ENCODE measurements around the gene SLC34A1. TPM values are rescaled to one million over a fixed set of nuclear protein-coding genes. Genes with fewer than 3 reads are reported as not detected.

The SLC34A1 gene
- total and polyA plus RNA-seq, 2 of the 13 experiments (the other 11 are each of a cell fraction or from before 2014, with no cell fraction given), result 0.03 to 0.20 TPM

DNA sequence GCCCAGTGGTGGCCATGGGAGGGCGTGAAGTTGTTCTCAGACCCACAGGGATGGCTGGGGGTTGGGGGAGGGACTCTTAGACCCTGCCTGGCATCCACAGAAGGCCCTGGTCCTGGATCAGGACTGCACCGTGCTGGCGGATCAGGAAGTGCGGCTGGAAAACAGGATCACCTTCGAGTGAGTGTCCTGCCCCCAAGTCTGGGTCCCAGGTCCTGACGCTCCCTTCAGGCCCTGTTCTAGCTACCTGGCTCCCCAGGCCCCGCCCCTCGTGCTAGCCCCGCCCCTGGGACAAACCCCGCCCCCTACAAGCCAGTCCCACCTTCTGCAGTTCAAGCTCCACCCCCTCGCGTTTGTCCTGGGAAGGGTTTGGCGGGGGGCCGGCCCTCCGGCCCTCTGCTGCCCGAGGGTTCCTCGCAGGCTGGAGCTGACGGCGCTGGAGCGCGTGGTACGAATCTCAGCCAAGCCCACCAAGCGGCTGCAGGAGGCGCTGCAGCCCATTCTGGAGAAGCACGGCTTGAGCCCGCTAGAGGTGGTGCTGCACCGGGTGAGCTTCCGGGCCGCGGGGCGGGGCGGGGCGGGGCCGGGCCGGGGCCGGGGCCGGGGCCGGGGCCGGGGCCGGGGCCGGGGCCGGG, 13.6 kb upstream of the SLC34A1 start (continued):
- TF ChIP-seq KDM1A (CRISPR knock-in tag; IDR thresholded peaks at IDR 0.05), result no peak
- no peak for TF ChIP-seq NAIF1 (CRISPR knock-in tag; IDR thresholded peaks at IDR 0.05; ENCODE audit: borderline replicate concordance)
- no peak for TF ChIP-seq TBX3 (IDR thresholded peaks at IDR 0.05; ENCODE audit: borderline replicate concordance)
- peak; percentile 65 for TF ChIP-seq HDAC1 (CRISPR knock-in tag; IDR thresholded peaks at IDR 0.05)
- peak; percentile 69; the same call in 1 of the 2 replicates for TF ChIP-seq IRF2 (CRISPR knock-in tag; IDR thresholded peaks at IDR 0.05)
- TF ChIP-seq, protein P1, sequence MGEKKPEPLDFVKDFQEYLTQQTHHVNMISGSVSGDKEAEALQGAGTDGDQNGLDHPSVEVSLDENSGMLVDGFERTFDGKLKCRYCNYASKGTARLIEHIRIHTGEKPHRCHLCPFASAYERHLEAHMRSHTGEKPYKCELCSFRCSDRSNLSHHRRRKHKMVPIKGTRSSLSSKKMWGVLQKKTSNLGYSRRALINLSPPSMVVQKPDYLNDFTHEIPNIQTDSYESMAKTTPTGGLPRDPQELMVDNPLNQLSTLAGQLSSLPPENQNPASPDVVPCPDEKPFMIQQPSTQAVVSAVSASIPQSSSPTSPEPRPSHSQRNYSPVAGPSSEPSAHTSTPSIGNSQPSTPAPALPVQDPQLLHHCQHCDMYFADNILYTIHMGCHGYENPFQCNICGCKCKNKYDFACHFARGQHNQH (CRISPR knock-in tag; IDR thresholded peaks at IDR 0.05), result peak; percentile 61; the same call in 1 of the 2 replicates
- no peak for TF ChIP-seq KAT2B (IDR thresholded peaks at IDR 0.05; ENCODE audit: borderline replicate concordance, low read depth, low read length)
- no peak for TF ChIP-seq PTBP1 (IDR thresholded peaks at IDR 0.05; ENCODE audit: low read depth, low read length, poor library complexity, severe bottlenecking)
- no peak for TF ChIP-seq ZNF367 (CRISPR knock-in tag; IDR thresholded peaks at IDR 0.05; ENCODE audit: borderline replicate concordance)
- TF ChIP-seq, protein P2, sequence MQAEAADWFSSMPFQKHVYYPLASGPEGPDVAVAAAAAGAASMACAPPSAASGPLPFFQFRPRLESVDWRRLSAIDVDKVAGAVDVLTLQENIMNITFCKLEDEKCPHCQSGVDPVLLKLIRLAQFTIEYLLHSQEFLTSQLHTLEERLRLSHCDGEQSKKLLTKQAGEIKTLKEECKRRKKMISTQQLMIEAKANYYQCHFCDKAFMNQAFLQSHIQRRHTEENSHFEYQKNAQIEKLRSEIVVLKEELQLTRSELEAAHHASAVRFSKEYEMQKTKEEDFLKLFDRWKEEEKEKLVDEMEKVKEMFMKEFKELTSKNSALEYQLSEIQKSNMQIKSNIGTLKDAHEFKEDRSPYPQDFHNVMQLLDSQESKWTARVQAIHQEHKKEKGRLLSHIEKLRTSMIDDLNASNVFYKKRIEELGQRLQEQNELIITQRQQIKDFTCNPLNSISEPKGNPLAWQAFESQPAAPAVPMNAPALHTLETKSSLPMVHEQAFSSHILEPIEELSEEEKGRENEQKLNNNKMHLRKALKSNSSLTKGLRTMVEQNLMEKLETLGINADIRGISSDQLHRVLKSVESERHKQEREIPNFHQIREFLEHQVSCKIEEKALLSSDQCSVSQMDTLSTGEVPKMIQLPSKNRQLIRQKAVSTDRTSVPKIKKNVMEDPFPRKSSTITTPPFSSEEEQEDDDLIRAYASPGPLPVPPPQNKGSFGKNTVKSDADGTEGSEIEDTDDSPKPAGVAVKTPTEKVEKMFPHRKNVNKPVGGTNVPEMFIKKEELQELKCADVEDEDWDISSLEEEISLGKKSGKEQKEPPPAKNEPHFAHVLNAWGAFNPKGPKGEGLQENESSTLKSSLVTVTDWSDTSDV (CRISPR knock-in tag; IDR thresholded peaks at IDR 0.05), result no peak
- no peak for TF ChIP-seq ZNF10 (CRISPR knock-in tag; IDR thresholded peaks at IDR 0.05; ENCODE audit: borderline replicate concordance, low read depth)
- no peak for TF ChIP-seq KDM5B (CRISPR knock-in tag; IDR thresholded peaks at IDR 0.05; ENCODE audit: borderline replicate concordance)
- TF ChIP-seq, protein P3, sequence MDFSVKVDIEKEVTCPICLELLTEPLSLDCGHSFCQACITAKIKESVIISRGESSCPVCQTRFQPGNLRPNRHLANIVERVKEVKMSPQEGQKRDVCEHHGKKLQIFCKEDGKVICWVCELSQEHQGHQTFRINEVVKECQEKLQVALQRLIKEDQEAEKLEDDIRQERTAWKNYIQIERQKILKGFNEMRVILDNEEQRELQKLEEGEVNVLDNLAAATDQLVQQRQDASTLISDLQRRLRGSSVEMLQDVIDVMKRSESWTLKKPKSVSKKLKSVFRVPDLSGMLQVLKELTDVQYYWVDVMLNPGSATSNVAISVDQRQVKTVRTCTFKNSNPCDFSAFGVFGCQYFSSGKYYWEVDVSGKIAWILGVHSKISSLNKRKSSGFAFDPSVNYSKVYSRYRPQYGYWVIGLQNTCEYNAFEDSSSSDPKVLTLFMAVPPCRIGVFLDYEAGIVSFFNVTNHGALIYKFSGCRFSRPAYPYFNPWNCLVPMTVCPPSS (IDR thresholded peaks at IDR 0.05), result no peak
- no peak for TF ChIP-seq PRMT3 (CRISPR knock-in tag; IDR thresholded peaks at IDR 0.05; ENCODE audit: borderline replicate concordance, low read depth)
- no peak for TF ChIP-seq CCAR2 (optimal IDR thresholded peaks at IDR 0.05; ENCODE audit: low read depth, low read length)
- no peak for TF ChIP-seq NR2F1 (CRISPR knock-in tag; IDR thresholded peaks at IDR 0.05)
- no peak for TF ChIP-seq ZNF292 (CRISPR knock-in tag; IDR thresholded peaks at IDR 0.05; ENCODE audit: borderline replicate concordance, low read depth)
- TF ChIP-seq ZNF605 (CRISPR knock-in tag; IDR thresholded peaks at IDR 0.05), result no peak; the same call in 1 of the 2 replicates
- TF ChIP-seq, protein P4, sequence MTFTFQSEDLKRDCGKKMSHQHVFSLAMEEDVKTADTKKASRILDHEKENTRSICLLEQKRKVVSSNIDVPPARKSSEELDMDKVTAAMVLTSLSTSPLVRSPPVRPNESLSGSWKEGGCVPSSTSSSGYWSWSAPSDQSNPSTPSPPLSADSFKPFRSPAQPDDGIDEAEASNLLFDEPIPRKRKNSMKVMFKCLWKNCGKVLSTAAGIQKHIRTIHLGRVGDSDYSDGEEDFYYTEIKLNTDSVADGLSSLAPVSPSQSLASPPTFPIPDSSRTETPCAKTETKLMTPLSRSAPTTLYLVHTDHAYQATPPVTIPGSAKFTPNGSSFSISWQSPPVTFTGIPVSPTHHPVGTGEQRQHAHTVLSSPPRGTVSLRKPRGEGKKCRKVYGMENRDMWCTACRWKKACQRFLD (CRISPR knock-in tag; IDR thresholded peaks at IDR 0.05; ENCODE audit: borderline replicate concordance), result no peak
- peak; percentile 76; the same call in 1 of the 2 replicates for TF ChIP-seq HOXA3 (CRISPR knock-in tag; IDR thresholded peaks at IDR 0.05)
- TF ChIP-seq, protein P5, sequence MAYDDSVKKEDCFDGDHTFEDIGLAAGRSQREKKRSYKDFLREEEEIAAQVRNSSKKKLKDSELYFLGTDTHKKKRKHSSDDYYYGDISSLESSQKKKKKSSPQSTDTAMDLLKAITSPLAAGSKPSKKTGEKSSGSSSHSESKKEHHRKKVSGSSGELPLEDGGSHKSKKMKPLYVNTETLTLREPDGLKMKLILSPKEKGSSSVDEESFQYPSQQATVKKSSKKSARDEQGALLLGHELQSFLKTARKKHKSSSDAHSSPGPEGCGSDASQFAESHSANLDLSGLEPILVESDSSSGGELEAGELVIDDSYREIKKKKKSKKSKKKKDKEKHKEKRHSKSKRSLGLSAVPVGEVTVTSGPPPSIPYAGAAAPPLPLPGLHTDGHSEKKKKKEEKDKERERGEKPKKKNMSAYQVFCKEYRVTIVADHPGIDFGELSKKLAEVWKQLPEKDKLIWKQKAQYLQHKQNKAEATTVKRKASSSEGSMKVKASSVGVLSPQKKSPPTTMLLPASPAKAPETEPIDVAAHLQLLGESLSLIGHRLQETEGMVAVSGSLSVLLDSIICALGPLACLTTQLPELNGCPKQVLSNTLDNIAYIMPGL (CRISPR knock-in tag; IDR thresholded peaks at IDR 0.05; ENCODE audit: borderline replicate concordance in 1 of 2, low read depth in 1 of 2), result peak; percentile 73 to 88; a peak in 3 of 4 replicates
